ENCODE data around the gene HMG20B. TPM values are rescaled to one million over a fixed set of nuclear protein-coding genes. Genes with fewer than 3 reads are reported as not detected.

HMG20B gene
- total and polyA plus RNA-seq, 7 donors: 61.3 to 148 (median 105) TPM

GRCh38 chr19:3604987-3605343, 32.2 kb downstream of the HMG20B start:
- H3K36me3 ChIP-seq: no peaks in the 10 kb centered on the region
- peak; percentile 59 for DNase-seq
- no peak for TF ChIP-seq EP300 (IDR thresholded peaks at IDR 0.05)
- peaks cover 0 to 45% (median 35%) of the 10 kb centered on the region in 4 donors for H3K4me1 ChIP-seq
- H3K9me3 ChIP-seq: no peaks in the 10 kb centered on the region
- WGBS, 2 donors: 34 to 71% methylated on average over 11 of the region's 11 CpGs
- H3K27ac ChIP-seq: peak overlapping the region in 2 of 4 donors; percentile 3 to 72
- no peak overlapping the region for H3K4me3 ChIP-seq
- intact Hi-C loops (cut with DNase I): no loop called here
- no peaks in the 10 kb centered on the region for H3K27me3 ChIP-seq

- Histone ChIP-seq H3K27ac (peak overlapping the region in 2 of 4 donors; percentile 3 to 72), H3K4me3 (no peak overlapping the region), H3K27me3 (no peaks in the 10 kb centered on the region), H3K36me3 (no peaks in the 10 kb centered on the region), H3K4me1 (peaks cover 0 to 45% (median 35%) of the 10 kb centered on the region in 4 donors), H3K9me3 (no peaks in the 10 kb centered on the region)
- 55 to 78% methylated on average over 3 of the region's 3 CpGs for WGBS, 2 donors
- TF ChIP-seq EP300 (IDR thresholded peaks at IDR 0.05) (no peak), POLR2A (IDR thresholded peaks at IDR 0.05) (no peak), CTCF (IDR thresholded peaks at IDR 0.05) (no peak), POLR2AphosphoS5 (IDR thresholded peaks at IDR 0.05) (no peak)
- DNase-seq: no peak
- intact Hi-C loops (cut with DNase I): no loop called here
Observed at GRCh38 chr19:3605361-3605760, 32.6 kb downstream of the HMG20B start.

GRCh38 chr19:3605770-3606169, 33.0 kb downstream of the HMG20B start:
- intact Hi-C loops (cut with DNase I): no loop called here
- no peak for DNase-seq
- no peaks in the 10 kb centered on the region for H3K9me3 ChIP-seq
- WGBS, 2 donors: 16 to 46% methylated on average over 5 of the region's 5 CpGs
- peak overlapping the region; percentile 40 to 62 (median 56) for H3K4me3 ChIP-seq
- H3K4me1 ChIP-seq: peaks cover 0 to 45% (median 35%) of the 10 kb centered on the region in 4 donors
- no peak for TF ChIP-seq CTCF (IDR thresholded peaks at IDR 0.05)
- no peak for TF ChIP-seq POLR2A (IDR thresholded peaks at IDR 0.05)
- TF ChIP-seq POLR2AphosphoS5 (IDR thresholded peaks at IDR 0.05): no peak
- TF ChIP-seq EP300 (IDR thresholded peaks at IDR 0.05): no peak
- H3K36me3 ChIP-seq: peaks cover 0 to 2% (median 0%) of the 10 kb centered on the region in 4 donors
- no peaks in the 10 kb centered on the region for H3K27me3 ChIP-seq
- peak overlapping the region in 2 of 4 donors; percentile 72 to 83 for H3K27ac ChIP-seq

- Histone ChIP-seq H3K36me3 (peaks cover 0 to 7% (median 3%) of the 10 kb centered on the region in 4 donors), H3K27ac (peak overlapping the region; percentile 69 to 86 (median 78)), H3K27me3 (no peaks in the 10 kb centered on the region), H3K4me3 (peak overlapping the region; percentile 40 to 62 (median 56)), H3K4me1 (peaks cover 0 to 45% (median 35%) of the 10 kb centered on the region in 4 donors), H3K9me3 (no peaks in the 10 kb centered on the region)
- no peak for TF ChIP-seq CTCF (IDR thresholded peaks at IDR 0.05)
- no peak for TF ChIP-seq EP300 (IDR thresholded peaks at IDR 0.05)
- TF ChIP-seq POLR2AphosphoS5 (IDR thresholded peaks at IDR 0.05): no peak
- TF ChIP-seq POLR2A (IDR thresholded peaks at IDR 0.05): no peak
- peak; percentile 75 for DNase-seq
- intact Hi-C loops (cut with DNase I): no loop called here
- 1 to 5% methylated on average over 35 of the region's 35 CpGs for WGBS, 2 donors
Observed at GRCh38 chr19:3606174-3606689, 33.5 kb downstream of the HMG20B start.

- no peaks in the 10 kb centered on the region for H3K27me3 ChIP-seq
- DNase-seq: peak; percentile 90
- peaks cover 0 to 45% (median 35%) of the 10 kb centered on the region in 4 donors for H3K4me1 ChIP-seq
- H3K36me3 ChIP-seq: peaks cover 0 to 12% (median 8%) of the 10 kb centered on the region in 4 donors
- TF ChIP-seq CTCF (IDR thresholded peaks at IDR 0.05) (no peak), POLR2A (IDR thresholded peaks at IDR 0.05) (peak in 1 of 2 donors; percentile 15), POLR2AphosphoS5 (IDR thresholded peaks at IDR 0.05) (peak in 2 of 4 donors; percentile 47 to 52)
- peak within 1 kb of the TSS; percentile 40 to 62 (median 56) for H3K4me3 ChIP-seq
- intact Hi-C loops (cut with DNase I): no loop called here
- WGBS, 2 donors: 3 to 4% methylated on average over 46 of the region's 46 CpGs
- H3K27ac ChIP-seq: peak within 1 kb of the TSS; percentile 69 to 86 (median 78)
- no peaks in the 10 kb centered on the region for H3K9me3 ChIP-seq
Observed at GRCh38 chr19:3606690-3607289, 34.0 kb downstream of the HMG20B start, which contains the start of gene TBXA2R. TBXA2R (minus strand) TSS chr19:3606875; CDS start chr19:3600634, 6,241 bp downstream.
